HepG2 (cell line): Measurements from ENCODE around the gene HTR2A. TPM values are rescaled to one million over a fixed set of nuclear protein-coding genes. Genes with fewer than 3 reads are reported as not detected.

Source experiments
- ADNP ChIP-seq: sonication (generic); formaldehyde crosslinking; IDR thresholded peaks from 2 replicates; pipeline ENCODE4 v1.4.0; 2020; ENCODE audit warnings: missing genetic modification reagents
- ATF4 ChIP-seq, 2 experiments: fragments of 450-650 bp in 1 of 2; sonication (generic) in 1 of 2; formaldehyde crosslinking; IDR thresholded peaks; 2 replicates each; pipeline versions ENCODE4 v1.5.0 to v1.8.0; 2020 to 2022; ENCODE audit warnings: mild to moderate bottlenecking in 1 of 2, missing genetic modification reagents in 1 of 2
- BCLAF1 ChIP-seq: fragments of 450-650 bp; IDR thresholded peaks from 2 replicates; pipeline ENCODE4 v1.6.1; 2017; ENCODE audit warnings: mild to moderate bottlenecking
- CREB3 ChIP-seq: sonication (generic); formaldehyde crosslinking; IDR thresholded peaks from 2 replicates; pipeline ENCODE4 v1.5.0; 2020; ENCODE audit warnings: missing genetic modification reagents
- CTCF ChIP-seq: sonication (generic); formaldehyde crosslinking; IDR thresholded peaks from 2 replicates; pipeline ENCODE4 v1.5.0; 2020; ENCODE audit warnings: mild to moderate bottlenecking, missing genetic modification reagents, moderate library complexity
- HNF4A ChIP-seq: sonication (generic); formaldehyde crosslinking; IDR thresholded peaks from 2 replicates; pipeline ENCODE4 v1.4.0; 2020; ENCODE audit warnings: missing genetic modification reagents
- JUN ChIP-seq: sonication (generic); formaldehyde crosslinking; IDR thresholded peaks from 2 replicates; pipeline ENCODE4 v1.4.0; 2020; ENCODE audit warnings: mild to moderate bottlenecking, missing genetic modification reagents
- KLF15 ChIP-seq: sonication (generic); formaldehyde crosslinking; IDR thresholded peaks from 2 replicates; pipeline ENCODE4 v1.8.1; 2023; ENCODE audit warnings: borderline replicate concordance, mild to moderate bottlenecking, inconsistent platforms, missing genetic modification reagents, mixed read lengths
- KMT2A ChIP-seq: sonication (generic); formaldehyde crosslinking; IDR thresholded peaks from 2 replicates; pipeline ENCODE4 v1.4.0; 2020; ENCODE audit warnings: missing genetic modification reagents
- NBN ChIP-seq: fragments of 450-650 bp; conservative IDR thresholded peaks from 2 replicates; pipeline ENCODE4 v1.6.1; 2017
- SATB2 ChIP-seq: sonication (generic); formaldehyde crosslinking; IDR thresholded peaks from 2 replicates; pipeline ENCODE4 v1.5.0; 2020; ENCODE audit warnings: missing genetic modification reagents
- SIX4 ChIP-seq: sonication (generic); formaldehyde crosslinking; IDR thresholded peaks from 2 replicates; pipeline ENCODE4 v1.4.0; 2020; ENCODE audit warnings: missing genetic modification reagents
- TRIM22 ChIP-seq: fragments of 450-650 bp; IDR thresholded peaks from 2 replicates; pipeline ENCODE4 v1.6.1; 2017
- YEATS2 ChIP-seq: sonication (generic); formaldehyde crosslinking; IDR thresholded peaks from 2 replicates; pipeline ENCODE4 v1.4.0; 2020; ENCODE audit warnings: missing genetic modification reagents, borderline replicate concordance
- ZNF282 ChIP-seq: fragments of 450-650 bp; IDR thresholded peaks from 2 replicates; pipeline ENCODE4 v1.6.1; 2018; ENCODE audit not compliant: partially characterized antibody
- ZNF607 ChIP-seq: sonication (generic); formaldehyde crosslinking; IDR thresholded peaks from 2 replicates; pipeline ENCODE4 v1.5.1; 2020; ENCODE audit warnings: missing genetic modification reagents, mild to moderate bottlenecking, borderline replicate concordance
- ZNF639 ChIP-seq: conservative IDR thresholded peaks from 2 replicates; pipeline ENCODE4 v1.6.1; 2018; ENCODE audit warnings: missing genetic modification reagents
- ZSCAN29 ChIP-seq: sonication (generic); formaldehyde crosslinking; conservative IDR thresholded peaks from 2 replicates; pipeline ENCODE4 v1.4.0; 2020; ENCODE audit warnings: mild to moderate bottlenecking, missing genetic modification reagents
- polyA plus RNA-seq, 8 experiments: library from polyadenylated mRNA; depleted of rRNA in 3 of 8; stranded (reverse) in 7 of 8; unstranded in 1 of 8; fragments of >200 nt; fragmentation: Illumina TruSeq in 4 of 8; extraction: Trizol in 4 of 8; gene quantifications; 2 replicates each; pipeline versions ENCODE4 v1.2.1 to v1.2.3, GENCODE V29; 2011 to 2016; ENCODE audit warnings: low read depth in 4 of 8, missing spikeins in 1 of 8, mixed read lengths in 1 of 8; ENCODE audit not compliant: insufficient read depth in 1 of 8
- total RNA-seq, 5 experiments: library from RNA; depleted of rRNA; stranded (reverse); fragments of >200 nt; fragmentation: Illumina TruSeq; extraction: Trizol; gene quantifications; 2 replicates each; pipeline ENCODE4 v1.2.3, GENCODE V29; 2016; ENCODE audit warnings: low read depth in 1 of 5

The HTR2A gene
- total and polyA plus RNA-seq, 2 of the 13 experiments (the other 11 are each of a cell fraction or from before 2014, with no cell fraction given): not detected

- TF ChIP-seq BCLAF1 (no peak), ZNF639 (peak; percentile 58; the same call in 1 of the 2 replicates), KLF15 (CRISPR knock-in tag) (no peak), ZNF607 (CRISPR knock-in tag) (peak; percentile 68; the same call in 1 of the 2 replicates), KMT2A (CRISPR knock-in tag) (peak; percentile 70; the same call in 1 of the 2 replicates), SATB2 (CRISPR knock-in tag) (peak; percentile 39; the same call in 1 of the 2 replicates), ZNF282 (no peak), HNF4A (peak; percentile 38; the same call in 1 of the 2 replicates), JUN (CRISPR knock-in tag) (no peak; the same call in 1 of the 2 replicates), NBN (no peak), YEATS2 (peak; percentile 60; the same call in 1 of the 2 replicates), ZSCAN29 (CRISPR knock-in tag) (no peak), ADNP (CRISPR knock-in tag) (no peak), ATF4 (CRISPR knock-in tag; IDR thresholded peaks at IDR 0.05) (peak in 1 of 2 experiments; percentile 64; a peak in 2 of 4 replicates), SIX4 (CRISPR knock-in tag) (0 out of 2 replicates have a peak, but pooled peaks have one; percentile 7), CREB3 (no peak; the same call in 1 of the 2 replicates), TRIM22 (no peak), CTCF (CRISPR knock-in tag) (peak; percentile 24)
These were observed 100.1 kb downstream of the HTR2A start, which contains the start of gene ESD (continued) for GRCh38 chr13:46796515-46797474.
